Measurements from ENCODE around the gene JUNB. TPM values are rescaled to one million over a fixed set of nuclear protein-coding genes. Genes with fewer than 3 reads are reported as not detected.

JUNB gene
- polyA plus RNA-seq, 2 of the 4 experiments (the other 2 are of a cell fraction), result 55.6 to 94.7 TPM

- WGBS (ENCODE audit: missing lambda C conversion rate), result 16% methylated on average over 13 of the region's 22 CpGs
- Histone ChIP-seq H3K4me1 (peaks cover 56% of the 10 kb centered on the region), H3K27ac (peak overlapping the region; percentile 96 to 99), H3K4me2 (peak overlapping the region; percentile 99), H3K4me3 (peak overlapping the region; percentile 92), H3K9me3 (no peaks in the 10 kb centered on the region)
- TF ChIP-seq PHF8 (IDR thresholded peaks at IDR 0.05; ENCODE audit: borderline replicate concordance, low read depth) (no peak), TFCP2L1 (CRISPR knock-in tag; IDR thresholded peaks at IDR 0.05) (peak; percentile 13; the same call in 1 of the 2 replicates), PBX3 (IDR thresholded peaks at IDR 0.05) (no peak), HOXA7 (CRISPR knock-in tag; IDR thresholded peaks at IDR 0.05) (peak; percentile 61; the same call in 1 of the 2 replicates), MAX (IDR thresholded peaks at IDR 0.05) (peak; percentile 97; the same call in 1 of the 2 replicates)
- FAIRE-seq (no peak), DNase-seq (ENCODE audit: low read depth in 1 of 2, low spot score in 1 of 2) (no peak), ATAC-seq (no peak)
- POLR2A ChIA-PET, result interaction anchor here (1.2 to 6.5 kb wide), 7 partner anchors 8 to 54 kb away, joined by 7 to 122 read pairs (median 8); partner anchors contain the start of genes GET3 and RNASEH2A
- CTCF ChIA-PET, result interaction anchor here (0.7 to 17.4 kb wide), 4 partner anchors 8 to 57 kb away, joined by 3 to 901 read pairs (median 6); partner anchors contain the start of gene HOOK2
Observed at GRCh38 chr19:12790628-12791344, 500 bp upstream of the JUNB start.

GRCh38 chr19:12792051-12792852 lies 966 bp downstream of the JUNB start:
- FAIRE-seq, result no peak
- WGBS (ENCODE audit: missing lambda C conversion rate), result 0% methylated on average over 12 of the region's 84 CpGs

More at GRCh38 chr19:12792051-12792852, 966 bp downstream of the JUNB start:
- CTCF ChIA-PET, result interaction anchor here (0.5 to 17.4 kb wide), 7 partner anchors 9 to 1651 kb away, joined by 3 to 901 read pairs (median 3); partner anchors contain the start of genes DNASE2 and HOOK2
- H3K9me3 ChIP-seq, result no peaks in the 10 kb centered on the region
- ATAC-seq (no peak), DNase-seq (ENCODE audit: low read depth in 1 of 2, low spot score in 1 of 2) (peak in 1 of 2 experiments; percentile 60)
- peak overlapping the region; percentile 92 for H3K4me3 ChIP-seq
- POLR2A ChIA-PET, result interaction anchor here (1.0 to 6.5 kb wide), 10 partner anchors 9 to 375 kb away, joined by 3 to 122 read pairs (median 7); partner anchors contain the start of genes DNASE2, GET3 and RNASEH2A
- peaks cover 48% of the 10 kb centered on the region for H3K4me1 ChIP-seq
- H3K27ac ChIP-seq, result peak overlapping the region; percentile 96 to 99
- H3K4me2 ChIP-seq, result peak overlapping the region; percentile 86
- TF ChIP-seq CTCF (IDR thresholded peaks at IDR 0.05) (no peak), GATA3 (IDR thresholded peaks at IDR 0.05; ENCODE audit: borderline replicate concordance) (no peak), BCL3 (IDR thresholded peaks at IDR 0.05) (no peak), E2F6 (IDR thresholded peaks at IDR 0.05; ENCODE audit: borderline replicate concordance, low read depth) (no peak), TP53 (CRISPR knock-in tag; IDR thresholded peaks at IDR 0.05) (0 out of 2 replicates have a peak, but pooled peaks have one; percentile 39), USF2 (IDR thresholded peaks at IDR 0.05) (peak; percentile 67), HDAC2 (IDR thresholded peaks at IDR 0.05) (no peak), HES2 (IDR thresholded peaks at IDR 0.05) (no peak), EP300 (IDR thresholded peaks at IDR 0.05) (no peak), EHF (CRISPR knock-in tag; IDR thresholded peaks at IDR 0.05) (0 out of 2 replicates have a peak, but pooled peaks have one; percentile 54), RFX5 (IDR thresholded peaks at IDR 0.05) (no peak), POLR2A (IDR thresholded peaks at IDR 0.05; ENCODE audit: low read length) (peak; percentile 13), RAD21 (conservative IDR thresholded peaks at IDR 0.05 in 1 of 2, IDR thresholded peaks at IDR 0.05 in 1 of 2) (no peak), MAX (IDR thresholded peaks at IDR 0.05) (peak; percentile 26; the same call in 1 of the 2 replicates), HOXB13 (CRISPR knock-in tag; IDR thresholded peaks at IDR 0.05; ENCODE audit: low read depth) (no peak), JUN (IDR thresholded peaks at IDR 0.05) (0 out of 5 replicates have a peak, but pooled peaks of 1 of the 2 experiments have one; percentile 4)

All from A549 (cell line).